Ishikawa (cell line): ENCODE results near the gene RALGPS1.

Source experiments
- CREB1 ChIP-seq: IDR thresholded peaks from 2 replicates; pipeline ENCODE4 v1.6.1; 2012; ENCODE audit warnings: low read depth
- EP300 ChIP-seq: IDR thresholded peaks from 2 replicates; pipeline ENCODE4 v1.6.1; 2012; ENCODE audit warnings: borderline replicate concordance
- FOXM1 ChIP-seq: IDR thresholded peaks from 2 replicates; pipeline ENCODE4 v1.6.1; 2012; ENCODE audit warnings: low read depth, borderline replicate concordance
- RAD21 ChIP-seq: IDR thresholded peaks from 2 replicates; pipeline ENCODE4 v1.6.1; 2012; ENCODE audit warnings: low read depth
- TAF1 ChIP-seq: IDR thresholded peaks from 2 replicates; pipeline ENCODE4 v1.6.1; 2012; ENCODE audit warnings: low read depth, mild to moderate bottlenecking
- TEAD4 ChIP-seq: IDR thresholded peaks from 2 replicates; pipeline ENCODE4 v1.6.1; 2012
- USF1 ChIP-seq: IDR thresholded peaks from 2 replicates; pipeline ENCODE4 v1.6.1; 2012
- YY1 ChIP-seq: IDR thresholded peaks from 2 replicates; pipeline ENCODE4 v1.6.1; 2012; ENCODE audit warnings: low read depth
- ZBTB7A ChIP-seq: IDR thresholded peaks from 2 replicates; pipeline ENCODE4 v1.6.1; 2012; ENCODE audit warnings: low read depth
- TF ChIP-seq, protein P1 (sequence below): IDR thresholded peaks from 2 replicates; pipeline ENCODE4 v1.6.1; 2012; ENCODE audit warnings: low read depth, mild to moderate bottlenecking

DNA sequence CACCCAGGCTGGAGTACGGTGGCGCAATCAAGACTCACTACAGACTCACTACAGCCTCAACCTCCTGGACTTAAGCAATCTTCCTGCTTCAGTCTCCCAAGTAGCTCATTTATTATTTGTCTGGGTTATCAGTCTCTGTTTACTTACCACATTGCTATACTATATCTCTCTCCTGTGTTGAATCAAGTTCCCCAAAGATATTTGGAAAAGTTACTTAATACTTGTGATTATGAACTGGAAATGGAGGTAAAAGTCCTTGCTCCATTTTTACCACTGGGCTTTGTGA lies 152.2 kb downstream of the RALGPS1 start:
- no peak for TF ChIP-seq FOXM1
- no peak for TF ChIP-seq TAF1
- TF ChIP-seq, protein P1, sequence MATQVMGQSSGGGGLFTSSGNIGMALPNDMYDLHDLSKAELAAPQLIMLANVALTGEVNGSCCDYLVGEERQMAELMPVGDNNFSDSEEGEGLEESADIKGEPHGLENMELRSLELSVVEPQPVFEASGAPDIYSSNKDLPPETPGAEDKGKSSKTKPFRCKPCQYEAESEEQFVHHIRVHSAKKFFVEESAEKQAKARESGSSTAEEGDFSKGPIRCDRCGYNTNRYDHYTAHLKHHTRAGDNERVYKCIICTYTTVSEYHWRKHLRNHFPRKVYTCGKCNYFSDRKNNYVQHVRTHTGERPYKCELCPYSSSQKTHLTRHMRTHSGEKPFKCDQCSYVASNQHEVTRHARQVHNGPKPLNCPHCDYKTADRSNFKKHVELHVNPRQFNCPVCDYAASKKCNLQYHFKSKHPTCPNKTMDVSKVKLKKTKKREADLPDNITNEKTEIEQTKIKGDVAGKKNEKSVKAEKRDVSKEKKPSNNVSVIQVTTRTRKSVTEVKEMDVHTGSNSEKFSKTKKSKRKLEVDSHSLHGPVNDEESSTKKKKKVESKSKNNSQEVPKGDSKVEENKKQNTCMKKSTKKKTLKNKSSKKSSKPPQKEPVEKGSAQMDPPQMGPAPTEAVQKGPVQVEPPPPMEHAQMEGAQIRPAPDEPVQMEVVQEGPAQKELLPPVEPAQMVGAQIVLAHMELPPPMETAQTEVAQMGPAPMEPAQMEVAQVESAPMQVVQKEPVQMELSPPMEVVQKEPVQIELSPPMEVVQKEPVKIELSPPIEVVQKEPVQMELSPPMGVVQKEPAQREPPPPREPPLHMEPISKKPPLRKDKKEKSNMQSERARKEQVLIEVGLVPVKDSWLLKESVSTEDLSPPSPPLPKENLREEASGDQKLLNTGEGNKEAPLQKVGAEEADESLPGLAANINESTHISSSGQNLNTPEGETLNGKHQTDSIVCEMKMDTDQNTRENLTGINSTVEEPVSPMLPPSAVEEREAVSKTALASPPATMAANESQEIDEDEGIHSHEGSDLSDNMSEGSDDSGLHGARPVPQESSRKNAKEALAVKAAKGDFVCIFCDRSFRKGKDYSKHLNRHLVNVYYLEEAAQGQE = no peak
- no peak for TF ChIP-seq YY1
- TF ChIP-seq RAD21 = no peak
- TF ChIP-seq CREB1 = no peak
- no peak for TF ChIP-seq EP300
- TF ChIP-seq ZBTB7A = no peak
- TF ChIP-seq USF1 = no peak
- TF ChIP-seq TEAD4 = no peak
